WTC11 (cell line): ENCODE data around the gene COL9A2. TPM values are rescaled to one million over a fixed set of nuclear protein-coding genes. Genes with fewer than 3 reads are reported as not detected.

Experiments used
- ATAC-seq: fragments of 200-7000 bp; cut with Tn5 transposase; 2 replicates; pipeline ENCODE4 v1.10.0; 2021; ENCODE audit warnings: mild to moderate bottlenecking, moderate library complexity
- CTCF ChIA-PET: fragments of 300-600 bp; sonication (Branson Sonifier 250); formaldehyde crosslinking; loops from one replicate; lab custom pipeline; 2021; ENCODE audit warnings: antibody characterized with exemption; lab: Charles Lee
- POLR2A ChIA-PET: fragments of 350-600 bp; sonication (Branson Sonifier 250); formaldehyde crosslinking; loops from one replicate; lab custom pipeline; 2021; ENCODE audit warnings: antibody characterized with exemption; lab: Charles Lee
- DNase-seq: peaks from one replicate; pipeline ENCODE4 v3.0.0; 2021; ENCODE audit warnings: low spot score
- H3K27ac Mint-ChIP-seq: 2 replicates; pipeline ENCODE4 v1.8.0; 2021; ENCODE audit warnings: mixed read lengths
- H3K27me3 Mint-ChIP-seq: 2 replicates; pipeline ENCODE4 v1.8.0; 2021; ENCODE audit warnings: low read depth, mild to moderate bottlenecking, moderate library complexity, mixed read lengths
- H3K36me3 Mint-ChIP-seq: 2 replicates; pipeline ENCODE4 v1.8.0; 2021; ENCODE audit warnings: mixed read lengths
- H3K4me1 Mint-ChIP-seq: 2 replicates; pipeline ENCODE4 v1.8.0; 2022; ENCODE audit warnings: mixed read lengths
- H3K4me3 Mint-ChIP-seq: 2 replicates; pipeline ENCODE4 v1.8.0; 2021; ENCODE audit warnings: mild to moderate bottlenecking, moderate library complexity, mixed read lengths
- H3K9me3 Mint-ChIP-seq: 2 replicates; pipeline ENCODE4 v1.8.0; 2021; ENCODE audit warnings: mixed read lengths
- AR ChIP-seq: fragments of 250-450 bp; sonication (Bioruptor Pico); IDR thresholded peaks from 2 replicates; pipeline ENCODE4 v1.9.0; 2021; ENCODE audit warnings: mild to moderate bottlenecking
- ATF3 ChIP-seq: sonication (generic); formaldehyde crosslinking; conservative IDR thresholded peaks from 2 replicates; pipeline ENCODE4 v1.8.1; 2022; ENCODE audit warnings: mild to moderate bottlenecking, missing genetic modification reagents
- CBFB ChIP-seq: sonication (generic); formaldehyde crosslinking; IDR thresholded peaks from 2 replicates; pipeline ENCODE4 v1.8.1; 2022; ENCODE audit warnings: mild to moderate bottlenecking, low read depth, missing genetic modification reagents
- CDX4 ChIP-seq: fragments of 250-450 bp; sonication (Bioruptor Pico); IDR thresholded peaks from 2 replicates; pipeline ENCODE4 v1.9.0; 2021; ENCODE audit warnings: moderate library complexity, mild to moderate bottlenecking, inconsistent platforms, borderline replicate concordance
- CTCF ChIP-seq: fragments of 200-600 bp; IDR thresholded peaks from 2 replicates; pipeline ENCODE4 v1.8.0; 2022; ENCODE audit warnings: antibody characterized with exemption
- ELF4 ChIP-seq: sonication (generic); formaldehyde crosslinking; IDR thresholded peaks from 2 replicates; pipeline ENCODE4 v1.8.1; 2022; ENCODE audit warnings: low read depth, mild to moderate bottlenecking, moderate library complexity, missing genetic modification reagents
- FOXJ3 ChIP-seq: sonication (generic); formaldehyde crosslinking; IDR thresholded peaks from 2 replicates; pipeline ENCODE4 v1.9.0; 2021; ENCODE audit warnings: missing genetic modification reagents, mild to moderate bottlenecking, borderline replicate concordance
- FOXP4 ChIP-seq: sonication (generic); formaldehyde crosslinking; IDR thresholded peaks from 2 replicates; pipeline ENCODE4 v1.8.0; 2022; ENCODE audit warnings: mild to moderate bottlenecking, missing genetic modification reagents
- NR3C1 ChIP-seq: sonication (generic); formaldehyde crosslinking; conservative IDR thresholded peaks from 2 replicates; pipeline ENCODE4 v1.8.1; 2023; ENCODE audit warnings: low read depth, mild to moderate bottlenecking, missing genetic modification reagents
- PRDM15 ChIP-seq: sonication (generic); formaldehyde crosslinking; IDR thresholded peaks from 2 replicates; pipeline ENCODE4 v1.8.0; 2022; ENCODE audit warnings: missing genetic modification reagents
- ZMAT4 ChIP-seq: fragments of 250-450 bp; sonication (Bioruptor Pico); IDR thresholded peaks from 2 replicates; pipeline ENCODE4 v1.9.0; 2021; ENCODE audit warnings: mild to moderate bottlenecking
- ZNF121 ChIP-seq: sonication (generic); formaldehyde crosslinking; IDR thresholded peaks from 2 replicates; pipeline ENCODE4 v1.8.0; 2023; ENCODE audit warnings: missing genetic modification reagents
- ZNF138 ChIP-seq: sonication (generic); formaldehyde crosslinking; conservative IDR thresholded peaks from 2 replicates; pipeline ENCODE4 v1.8.1; 2022; ENCODE audit warnings: mild to moderate bottlenecking, moderate library complexity, missing genetic modification reagents
- ZNF263 ChIP-seq: sonication (generic); formaldehyde crosslinking; IDR thresholded peaks from 2 replicates; pipeline ENCODE4 v1.8.1; 2022; ENCODE audit warnings: low read depth, mild to moderate bottlenecking, moderate library complexity, missing genetic modification reagents
- total RNA-seq: library from RNA; stranded (reverse); gene quantifications from 3 replicates; pipeline ENCODE4 v1.2.3, GENCODE V29; 2021

The COL9A2 gene
- total RNA-seq, 1 experiment from 2014 or later, result 4.7 TPM

DNA sequence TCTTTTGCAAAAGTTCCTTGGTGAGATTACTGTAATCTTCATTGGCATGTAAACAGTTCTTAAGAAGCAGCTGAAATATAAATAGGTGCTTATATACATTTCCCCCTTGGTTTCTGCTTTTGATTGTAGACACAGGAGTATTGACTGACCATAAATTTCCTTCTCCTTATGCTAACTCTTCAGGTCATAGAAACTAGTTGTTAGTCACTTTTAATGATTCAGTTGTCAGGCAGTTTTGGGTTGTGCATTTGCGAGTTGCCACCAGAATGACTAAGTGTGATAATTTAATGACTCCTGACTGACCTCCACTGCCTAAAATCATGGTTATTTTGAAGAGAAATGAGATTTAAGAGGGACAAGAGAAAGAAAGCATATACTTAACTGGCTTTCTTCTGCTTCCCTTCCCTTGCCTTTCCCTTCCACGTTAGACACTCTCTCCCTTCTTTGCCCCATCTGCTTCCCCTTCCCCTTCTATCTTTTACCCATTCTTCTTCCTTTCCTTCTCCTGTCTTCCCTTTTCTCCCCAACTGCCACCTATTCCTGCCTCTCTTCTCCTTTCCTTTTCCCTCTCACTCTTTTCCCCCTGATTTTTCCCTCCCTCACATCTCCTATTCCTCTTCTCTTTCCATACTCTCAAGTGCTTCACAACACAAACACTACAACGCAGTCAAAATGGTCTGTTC lies 46.8 kb downstream of the COL9A2 start:
- H3K4me3 Mint-ChIP-seq, result no peak overlapping the region
- TF ChIP-seq AR (CRISPR knock-in tag), result no peak
- POLR2A ChIA-PET, result no interaction called here
- ATAC-seq, result no peak
- peaks cover 33% of the 10 kb centered on the region for H3K36me3 Mint-ChIP-seq
- no peaks in the 10 kb centered on the region for H3K4me1 Mint-ChIP-seq
- no peaks in the 10 kb centered on the region for H3K9me3 Mint-ChIP-seq
- no peak overlapping the region for H3K27ac Mint-ChIP-seq
- DNase-seq, result no peak
- H3K27me3 Mint-ChIP-seq, result no peaks in the 10 kb centered on the region
- CTCF ChIA-PET, result no interaction called here

- H3K36me3 Mint-ChIP-seq, result peaks cover 38% of the 10 kb centered on the region
- H3K4me3 Mint-ChIP-seq, result no peak overlapping the region
- H3K27ac Mint-ChIP-seq, result no peak overlapping the region
- DNase-seq (no peak), ATAC-seq (no peak)
- H3K4me1 Mint-ChIP-seq, result no peaks in the 10 kb centered on the region
- H3K27me3 Mint-ChIP-seq, result no peaks in the 10 kb centered on the region
- CTCF ChIA-PET, result no interaction called here
- POLR2A ChIA-PET, result no interaction called here
- no peaks in the 10 kb centered on the region for H3K9me3 Mint-ChIP-seq
- TF ChIP-seq ZMAT4 (CRISPR knock-in tag), result no peak
- TF ChIP-seq ZNF138, result no peak
- TF ChIP-seq AR (CRISPR knock-in tag), result no peak
- no peak for TF ChIP-seq FOXP4 (CRISPR knock-in tag)
These were observed 48.9 kb downstream of the COL9A2 start for GRCh38 chr1:40268211-40268610.

DNA sequence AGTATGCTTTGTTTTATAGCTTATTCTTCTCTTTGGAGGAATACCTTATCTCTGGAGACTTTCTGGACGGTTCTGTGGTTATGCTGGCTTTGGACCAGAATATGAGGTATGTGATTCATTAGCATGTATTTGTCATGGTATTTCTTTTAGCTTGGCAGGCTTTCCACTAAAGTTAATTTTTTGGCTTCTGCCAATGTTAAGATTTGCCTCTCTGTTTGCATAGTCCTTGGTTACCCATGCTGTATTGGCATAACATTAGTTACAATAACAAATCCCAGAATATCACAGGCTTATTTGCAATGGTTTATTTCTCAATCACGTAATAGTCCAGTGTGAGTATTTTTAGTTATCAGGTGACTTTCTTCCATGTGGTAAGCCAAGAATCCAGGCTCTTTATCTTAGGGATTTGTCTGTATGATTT lies 49.3 kb downstream of the COL9A2 start:
- Mint-ChIP-seq H3K27ac (no peak overlapping the region), H3K36me3 (peaks cover 38% of the 10 kb centered on the region), H3K4me1 (no peaks in the 10 kb centered on the region), H3K4me3 (no peak overlapping the region), H3K27me3 (no peaks in the 10 kb centered on the region), H3K9me3 (no peaks in the 10 kb centered on the region)
- no peak for DNase-seq
- no peak for ATAC-seq
- POLR2A ChIA-PET, result no interaction called here
- CTCF ChIA-PET, result no interaction called here
- TF ChIP-seq PRDM15 (CRISPR knock-in tag), result no peak
- TF ChIP-seq ZNF121 (CRISPR knock-in tag), result no peak
- TF ChIP-seq ATF3 (CRISPR knock-in tag), result no peak
- no peak for TF ChIP-seq NR3C1 (CRISPR knock-in tag)
- TF ChIP-seq FOXJ3 (CRISPR knock-in tag), result no peak
- no peak for TF ChIP-seq CTCF
- TF ChIP-seq ZMAT4 (CRISPR knock-in tag), result no peak
- TF ChIP-seq CDX4 (CRISPR knock-in tag), result no peak
- no peak for TF ChIP-seq CBFB
- no peak for TF ChIP-seq ELF4 (CRISPR knock-in tag)
- no peak for TF ChIP-seq ZNF263
